HEK293 (cell line): ENCODE data around the gene SRD5A3.

Experiments used
- CTCF ChIA-PET: fragments of 350-600 bp; formaldehyde crosslinking; extraction: SDS; loops from one replicate; lab custom pipeline; 2021; ENCODE audit warnings: antibody characterized with exemption; lab: Yijun Ruan, JAX
- POLR2A ChIA-PET: fragments of 300-600 bp; formaldehyde crosslinking; extraction: SDS; loops from one replicate; lab custom pipeline; 2020; ENCODE audit warnings: antibody characterized with exemption, inconsistent platforms; lab: Yijun Ruan, JAX
- H3K27ac ChIP-seq: fragments of 200-500 bp; sonication (Bioruptor generic); 2 replicates; pipeline ENCODE4 v1.5.1; 2014; ENCODE audit warnings: low read depth, low read length, control low read depth, inconsistent platforms; ENCODE audit errors: extremely low read depth
- H3K36me3 ChIP-seq, 2 experiments: fragments of 200-500 bp in 1 of 2; sonication (Bioruptor generic) in 1 of 2; 1 replicate in 1 of 2; 2 replicates in 1 of 2; pipeline ENCODE4 v1.5.1; 2014 to 2017; ENCODE audit warnings: inconsistent platforms in 2 of 2, low read length in 2 of 2; ENCODE audit not compliant: control insufficient read depth in 2 of 2, insufficient read depth in 1 of 2
- H3K4me1 ChIP-seq: fragments of 200-500 bp; sonication (Bioruptor generic); 2 replicates; pipeline ENCODE4 v1.5.1; 2014; ENCODE audit warnings: mild to moderate bottlenecking, low read length, inconsistent platforms; ENCODE audit not compliant: control insufficient read depth, insufficient read depth
- H3K4me3 ChIP-seq: 2 replicates; pipeline ENCODE4 v1.5.1; 2011; ENCODE audit warnings: low read depth, mild to moderate bottlenecking, control low read depth, low read length, moderate library complexity
- H3K9me3 ChIP-seq: fragments of 200-500 bp; sonication (Bioruptor generic); 2 replicates; pipeline ENCODE4 v1.5.1; 2014; ENCODE audit warnings: low read depth, low read length, inconsistent platforms; ENCODE audit not compliant: control insufficient read depth, insufficient read depth
- CTCF ChIP-seq: fragments of 450-650 bp; formaldehyde crosslinking; IDR thresholded peaks from 2 replicates; pipeline ENCODE4 v1.5.1; 2016; ENCODE audit warnings: missing biosample characterization, missing genetic modification characterization
- PRDM1 ChIP-seq: fragments of 450-650 bp; formaldehyde crosslinking; IDR thresholded peaks from 2 replicates; pipeline ENCODE4; 2016; ENCODE audit warnings: missing biosample characterization, missing genetic modification characterization
- PRDM10 ChIP-seq: fragments of 450-650 bp; formaldehyde crosslinking; IDR thresholded peaks from 2 replicates; pipeline ENCODE4 v1.5.1; 2016; ENCODE audit warnings: missing biosample characterization, missing genetic modification characterization
- REPIN1 ChIP-seq: fragments of 450-650 bp; formaldehyde crosslinking; IDR thresholded peaks from 2 replicates; pipeline ENCODE4 v1.5.1; 2017; ENCODE audit warnings: missing biosample characterization, missing genetic modification characterization, low read depth
- SP2 ChIP-seq: fragments of 450-650 bp; formaldehyde crosslinking; IDR thresholded peaks from 2 replicates; pipeline ENCODE4 v1.5.1; 2016; ENCODE audit warnings: missing biosample characterization, missing genetic modification characterization
- SP3 ChIP-seq: fragments of 450-650 bp; formaldehyde crosslinking; IDR thresholded peaks from 2 replicates; pipeline ENCODE4 v1.5.1; 2016; ENCODE audit warnings: missing biosample characterization, missing genetic modification characterization
- ZBTB10 ChIP-seq: fragments of 450-650 bp; formaldehyde crosslinking; IDR thresholded peaks from 2 replicates; pipeline ENCODE4 v1.5.1; 2016; ENCODE audit warnings: missing biosample characterization, missing genetic modification characterization
- ZBTB6 ChIP-seq: fragments of 450-650 bp; formaldehyde crosslinking; IDR thresholded peaks from 2 replicates; pipeline ENCODE4 v1.5.1; 2017; ENCODE audit warnings: missing biosample characterization, missing genetic modification characterization
- ZBTB8A ChIP-seq: fragments of 450-650 bp; formaldehyde crosslinking; IDR thresholded peaks from 2 replicates; pipeline ENCODE4 v1.5.1; 2016; ENCODE audit warnings: missing biosample characterization, missing genetic modification characterization
- ZFHX2 ChIP-seq: fragments of 450-650 bp; formaldehyde crosslinking; conservative IDR thresholded peaks from 2 replicates; pipeline ENCODE4 v1.5.1; 2016; ENCODE audit warnings: missing biosample characterization, missing genetic modification characterization
- ZFP69B ChIP-seq: fragments of 450-650 bp; formaldehyde crosslinking; IDR thresholded peaks from 2 replicates; pipeline ENCODE4 v1.5.1; 2016; ENCODE audit warnings: missing biosample characterization, missing genetic modification characterization
- ZNF335 ChIP-seq: fragments of 450-650 bp; formaldehyde crosslinking; conservative IDR thresholded peaks from 2 replicates; pipeline ENCODE4 v1.5.1; 2016; ENCODE audit warnings: missing biosample characterization, missing genetic modification characterization
- ZNF350 ChIP-seq: fragments of 450-650 bp; formaldehyde crosslinking; IDR thresholded peaks from 2 replicates; pipeline ENCODE4 v1.5.0; 2017; ENCODE audit warnings: missing biosample characterization, mild to moderate bottlenecking, missing genetic modification characterization
- ZNF366 ChIP-seq: fragments of 450-650 bp; formaldehyde crosslinking; conservative IDR thresholded peaks from 2 replicates; pipeline ENCODE4 v1.5.1; 2016; ENCODE audit warnings: missing biosample characterization, missing genetic modification characterization
- ZNF571 ChIP-seq: fragments of 450-650 bp; formaldehyde crosslinking; IDR thresholded peaks from 2 replicates; pipeline ENCODE4 v1.5.0; 2017; ENCODE audit warnings: missing biosample characterization, missing genetic modification characterization
- ZNF580 ChIP-seq: fragments of 450-650 bp; formaldehyde crosslinking; IDR thresholded peaks from 2 replicates; pipeline ENCODE4 v1.5.1; 2016; ENCODE audit warnings: missing biosample characterization, missing genetic modification characterization
- ZNF600 ChIP-seq: fragments of 450-650 bp; formaldehyde crosslinking; IDR thresholded peaks from 2 replicates; pipeline ENCODE4 v1.5.1; 2016; ENCODE audit warnings: missing biosample characterization, missing genetic modification characterization
- ZNF776 ChIP-seq: fragments of 450-650 bp; formaldehyde crosslinking; IDR thresholded peaks from 2 replicates; pipeline ENCODE4 v1.5.0; 2017; ENCODE audit warnings: missing biosample characterization, missing genetic modification characterization, borderline replicate concordance
- ZSCAN4 ChIP-seq: fragments of 450-650 bp; formaldehyde crosslinking; IDR thresholded peaks from 2 replicates; pipeline ENCODE4 v1.5.1; 2017; ENCODE audit warnings: missing biosample characterization, missing genetic modification characterization

SRD5A3 gene

GRCh38 chr4:55396308-55397125 lies 50.5 kb downstream of the SRD5A3 start (continued):
- TF ChIP-seq PRDM10 (tag by site-specific recombination) = peak; percentile 81
- TF ChIP-seq ZNF776 (tag by site-specific recombination) = no peak
- no peak for TF ChIP-seq REPIN1 (tag by site-specific recombination)
- no peak for TF ChIP-seq ZNF350 (tag by site-specific recombination)

GRCh38 chr4:55397126-55397436 lies 51.0 kb downstream of the SRD5A3 start:
- H3K4me3 ChIP-seq = peak overlapping the region; percentile 89
- TF ChIP-seq ZNF600 (tag by site-specific recombination) = peak; percentile 24; the same call in 1 of the 2 replicates
- TF ChIP-seq ZNF580 (tag by site-specific recombination) = no peak
- no peaks in the 10 kb centered on the region for H3K4me1 ChIP-seq
- peaks cover 0 to 23% of the 10 kb centered on the region in 2 experiments; a peak in 1 of 3 replicates for H3K36me3 ChIP-seq
- ChIA-PET CTCF (no interaction called here), POLR2A (interaction anchor here (0.7 kb wide), 1 partner anchor 511 kb away, joined by 3 read pairs; no protein-coding TSS in a partner anchor)
- no peaks in the 10 kb centered on the region for H3K9me3 ChIP-seq
- H3K27ac ChIP-seq = peak overlapping the region; percentile 35; the same call in 1 of the 2 replicates

- CTCF ChIA-PET = interaction anchor here (0.7 kb wide), 1 partner anchor 425 kb away, joined by 4 read pairs; no protein-coding TSS in a partner anchor
- no peaks in the 10 kb centered on the region for H3K4me1 ChIP-seq
- POLR2A ChIA-PET = interaction anchor here (0.6 to 0.9 kb wide), 4 partner anchors 20 to 510 kb away, joined by 3 to 7 read pairs (median 3); no protein-coding TSS in a partner anchor
- H3K9me3 ChIP-seq = no peaks in the 10 kb centered on the region
- peak overlapping the region; percentile 35 for H3K27ac ChIP-seq
- H3K36me3 ChIP-seq = peaks cover 0 to 23% of the 10 kb centered on the region in 2 experiments; a peak in 1 of 3 replicates
- peak overlapping the region; percentile 89 for H3K4me3 ChIP-seq
- 0 out of 2 replicates have a peak, but pooled peaks have one; percentile 29 for TF ChIP-seq SP3 (tag by site-specific recombination)
- no peak for TF ChIP-seq ZBTB8A (tag by site-specific recombination)
- TF ChIP-seq ZFHX2 = peak; percentile 68
- peak; percentile 100 for TF ChIP-seq PRDM1 (tag by site-specific recombination)
- TF ChIP-seq SP2 (tag by site-specific recombination) = peak; percentile 41
- no peak for TF ChIP-seq ZNF571
- TF ChIP-seq ZFP69B (tag by site-specific recombination) = peak; percentile 62; the same call in 1 of the 2 replicates
- TF ChIP-seq ZNF335 (tag by site-specific recombination) = peak; percentile 39
- peak; percentile 92 for TF ChIP-seq ZBTB6
- TF ChIP-seq ZSCAN4 (tag by site-specific recombination) = 0 out of 2 replicates have a peak, but pooled peaks have one; percentile 19
- no peak for TF ChIP-seq CTCF (tag by site-specific recombination)
- peak; percentile 94 for TF ChIP-seq ZNF366 (tag by site-specific recombination)
- TF ChIP-seq ZBTB10 (tag by site-specific recombination) = 0 out of 2 replicates have a peak, but pooled peaks have one; percentile 37
These were observed 51.7 kb downstream of the SRD5A3 start for GRCh38 chr4:55397520-55398321.
